NCI-H446 treated with DMSO at 0.1 percent for 48 hours (cell line): Measurements from ENCODE around the gene PCDH15.

Source experiments
- DNase-seq: peaks from one replicate; lab custom pipeline; 2025; lab: John Stamatoyannopoulos, UW

Gene PCDH15

GRCh38 chr10:53852450-53853175 is 948.4 kb downstream of the PCDH15 start:
- no peak for DNase-seq

GRCh38 chr10:53846809-53847208 is 954.2 kb downstream of the PCDH15 start:
- DNase-seq = no peak

- DNase-seq = no peak
Measured at GRCh38 chr10:53843736-53844362, 957.2 kb downstream of the PCDH15 start.

GRCh38 chr10:53841483-53842145 is 959.4 kb downstream of the PCDH15 start:
- DNase-seq = no peak

- no peak for DNase-seq
Measured at GRCh38 chr10:53840653-53841052, 960.4 kb downstream of the PCDH15 start.

- DNase-seq = no peak
Measured at GRCh38 chr10:53839440-53840039, 961.5 kb downstream of the PCDH15 start.

GRCh38 chr10:53836638-53837037 is 964.4 kb downstream of the PCDH15 start:
- DNase-seq = no peak

- no peak for DNase-seq
Measured at GRCh38 chr10:53833908-53834307, 967.1 kb downstream of the PCDH15 start.

- no peak for DNase-seq
Measured at GRCh38 chr10:53827261-53827660, 973.8 kb downstream of the PCDH15 start.

GRCh38 chr10:53808677-53809372 is 992.2 kb downstream of the PCDH15 start:
- DNase-seq = no peak

GRCh38 chr10:53786236-53786900 is 1014.7 kb downstream of the PCDH15 start:
- no peak for DNase-seq

- DNase-seq = no peak
Measured at GRCh38 chr10:53771701-53772100, 1029.3 kb downstream of the PCDH15 start.

- no peak for DNase-seq
Measured at GRCh38 chr10:53770903-53771302, 1030.1 kb downstream of the PCDH15 start.

- no peak for DNase-seq
Measured at GRCh38 chr10:53765311-53765710, 1035.7 kb downstream of the PCDH15 start.

GRCh38 chr10:53754596-53755250 is 1046.3 kb downstream of the PCDH15 start:
- DNase-seq = no peak
